Suprapubic skin (tissue), 4 donors: ENCODE data around the gene GPRC5C.

ENCODE experiments used
- CTCF ChIP-seq, 2 donors: fragments of 200-600 bp in 1 of 2; fragments of 450-650 bp in 1 of 2; sonication (generic) in 1 of 2; IDR thresholded peaks; one replicate each; pipeline ENCODE4 v1.5.1; 2016 to 2019; ENCODE audit warnings: antibody characterized with exemption in 2 of 2, mild to moderate bottlenecking in 1 of 2, moderate library complexity in 1 of 2
- EP300 ChIP-seq: sonication (generic); formaldehyde crosslinking; IDR thresholded peaks from one replicate; pipeline ENCODE4 v1.6.1; 2017; ENCODE audit warnings: antibody characterized with exemption
- POLR2A ChIP-seq, 2 donors: fragments of 450-650 bp; IDR thresholded peaks; one replicate each; pipeline ENCODE4 v1.6.1; 2017; ENCODE audit warnings: antibody characterized with exemption in 2 of 2, mild to moderate bottlenecking in 2 of 2, moderate library complexity in 2 of 2
- POLR2AphosphoS5 ChIP-seq, 3 donors: sonication (generic); formaldehyde crosslinking; IDR thresholded peaks; one replicate each; pipeline ENCODE4 v1.6.1; 2017; ENCODE audit warnings: antibody characterized with exemption in 3 of 3

- no peak for TF ChIP-seq EP300
- TF ChIP-seq CTCF (IDR thresholded peaks at IDR 0.05), result no peak
- no peak for TF ChIP-seq POLR2A (IDR thresholded peaks at IDR 0.05)
- TF ChIP-seq POLR2AphosphoS5 (IDR thresholded peaks at IDR 0.05), result no peak
These were observed 41.0 kb downstream of the GPRC5C start for GRCh38 chr17:74472890-74473289.
